PC-3 (cell line): ENCODE data around the gene GNAS. TPM values are rescaled to one million over a fixed set of nuclear protein-coding genes. Genes with fewer than 3 reads are reported as not detected.

Source experiments
- ATAC-seq: fragments of 200-7000 bp; cut with Tn5 transposase; 2 replicates; pipeline ENCODE4 v1.9.1; 2020; ENCODE audit warnings: mild to moderate bottlenecking, moderate library complexity
- BruUV-seq: library from RNA; stranded (reverse); fragments of 400-500 nt; replicated peaks from 2 replicates; lab custom pipeline; 2021; lab: Mats Ljungman, UMichigan
- CTCF ChIA-PET: fragments of 300-600 bp; sonication (Branson Sonifier 250); formaldehyde crosslinking; loops from one replicate; lab custom pipeline; 2022; ENCODE audit warnings: antibody characterized with exemption; lab: Charles Lee
- POLR2A ChIA-PET: fragments of 300-600 bp; sonication (Branson Sonifier 250); formaldehyde crosslinking; loops from one replicate; lab custom pipeline; 2022; ENCODE audit warnings: antibody characterized with exemption; ENCODE audit not compliant: unreplicated experiment; lab: Charles Lee
- DNase-seq: peaks from one replicate; pipeline ENCODE4 v3.0.0-alpha.2; 2015
- H2AFZ ChIP-seq: fragments of 300-600 bp; sonication (generic); 2 replicates; pipeline ENCODE4 v1.6.0; 2016; ENCODE audit warnings: antibody characterized with exemption, low read length
- H3F3A ChIP-seq: fragments of 300-600 bp; sonication (generic); one replicate; pipeline ENCODE4 v1.6.0; 2017; ENCODE audit warnings: antibody characterized with exemption, low read length, control low read depth, mild to moderate bottlenecking; ENCODE audit not compliant: unreplicated experiment
- H3K27ac ChIP-seq: fragments of 300-600 bp; sonication (generic); 2 replicates; pipeline ENCODE4 v1.5.1; 2016; ENCODE audit warnings: mild to moderate bottlenecking, low read length
- H3K27me3 ChIP-seq: fragments of 300-600 bp; sonication (generic); 2 replicates; pipeline ENCODE4 v1.6.1; 2016; ENCODE audit warnings: low read length, mixed read lengths
- H3K36me3 ChIP-seq: fragments of 300-600 bp; sonication (generic); 2 replicates; pipeline ENCODE4 v1.6.1; 2016; ENCODE audit warnings: low read depth, mixed run types, low read length, mixed read lengths
- H3K4me1 ChIP-seq: fragments of 300-600 bp; sonication (generic); 2 replicates; pipeline ENCODE4 v1.5.1; 2016; ENCODE audit warnings: low read length; ENCODE audit not compliant: insufficient read depth
- H3K4me2 ChIP-seq: fragments of 300-600 bp; sonication (generic); 2 replicates; pipeline ENCODE4 v1.6.0; 2016; ENCODE audit warnings: low read length
- H3K4me3 ChIP-seq: fragments of 300-600 bp; sonication (generic); 2 replicates; pipeline ENCODE4 v1.5.1; 2016; ENCODE audit warnings: mild to moderate bottlenecking, low read length, mixed read lengths
- H3K79me2 ChIP-seq: fragments of 300-600 bp; sonication (generic); 2 replicates; pipeline ENCODE4 v1.6.1; 2017; ENCODE audit warnings: low read length, mixed read lengths
- H3K9ac ChIP-seq: fragments of 300-600 bp; sonication (generic); 2 replicates; pipeline ENCODE4 v1.6.0; 2016; ENCODE audit warnings: mild to moderate bottlenecking, low read length
- H3K9me2 ChIP-seq: fragments of 300-600 bp; sonication (generic); replicated peaks from 2 replicates; pipeline ENCODE4 v1.6.1; 2016; ENCODE audit warnings: mixed run types, low read length, mixed read lengths
- H3K9me3 ChIP-seq: fragments of 300-600 bp; sonication (generic); 2 replicates; pipeline ENCODE4 v1.6.1; 2016; ENCODE audit warnings: low read length, mixed read lengths
- H4K20me1 ChIP-seq: fragments of 300-600 bp; sonication (generic); 2 replicates; pipeline ENCODE4 v1.6.1; 2016; ENCODE audit warnings: low read length, mixed read lengths
- CTCF ChIP-seq: fragments of 300-600 bp; sonication (generic); conservative IDR thresholded peaks from 2 replicates; pipeline ENCODE4 v1.5.1; 2017; ENCODE audit warnings: antibody characterized with exemption, low read depth, mild to moderate bottlenecking, low read length
- EZH2 ChIP-seq: fragments of 300-600 bp; sonication (generic); IDR thresholded peaks from one replicate; pipeline ENCODE4 v1.6.1; 2017; ENCODE audit warnings: antibody characterized with exemption, mild to moderate bottlenecking, low read length; ENCODE audit not compliant: unreplicated experiment
- EZH2phosphoT487 ChIP-seq: fragments of 300-600 bp; sonication (generic); IDR thresholded peaks from 2 replicates; pipeline ENCODE4 v1.6.1; 2018; ENCODE audit warnings: mild to moderate bottlenecking, antibody characterized with exemption, low read length, borderline replicate concordance
- intact Hi-C: fragments of 100-400 bp; cut with micrococcal nuclease; formaldehyde crosslinking; loops from 2 replicates; pipeline ENCODE4 v1.9.0; 2023
- total RNA-seq: library from RNA; depleted of rRNA; stranded (reverse); fragments of >200 nt; gene quantifications from 2 replicates; pipeline ENCODE4 v1.2.3, GENCODE V29; 2014

GNAS gene
- total RNA-seq, 1 experiment from 2014 or later = 694 TPM

GRCh38 chr20:58838174-58838573, 14.3 kb upstream of the GNAS start:
- ChIA-PET POLR2A (no interaction called here), CTCF (interaction anchor here (1.4 kb wide), 1 partner anchor 357 kb away, joined by 7 read pairs; no protein-coding TSS in a partner anchor)
- no peaks in the 10 kb centered on the region for H3K4me1 ChIP-seq
- H3K4me2 ChIP-seq = no peak overlapping the region
- no peak overlapping the region for H3K4me3 ChIP-seq
- H3K9me2 ChIP-seq = no peaks in the 10 kb centered on the region
- no peaks in the 10 kb centered on the region for H3K79me2 ChIP-seq
- ATAC-seq = no peak
- no peak for DNase-seq
- H3K9ac ChIP-seq = no peak overlapping the region
- H2AFZ ChIP-seq = no peak overlapping the region
- no peaks in the 10 kb centered on the region for H4K20me1 ChIP-seq
- no peaks in the 10 kb centered on the region for H3K9me3 ChIP-seq
- BruUV-seq = no TSS peak
- TF ChIP-seq EZH2phosphoT487 (no peak), CTCF (no peak), EZH2 (no peak)
- intact Hi-C loops = loop anchor here (10.0 kb wide), 1 partner anchor 603 kb away; no protein-coding TSS in a partner anchor
- no peak overlapping the region for H3K27ac ChIP-seq
- peaks cover 48% of the 10 kb centered on the region for H3K27me3 ChIP-seq
- no peaks in the 10 kb centered on the region for H3K36me3 ChIP-seq
- no peaks in the 10 kb centered on the region for H3F3A ChIP-seq

GRCh38 chr20:58839474-58839874, 13.0 kb upstream of the GNAS start:
- Histone ChIP-seq H3K27ac (no peak overlapping the region), H3F3A (no peaks in the 10 kb centered on the region), H3K9ac (peak overlapping the region; percentile 9; the same call in 1 of the 2 replicates), H2AFZ (peak overlapping the region; percentile 78), H3K4me3 (peak overlapping the region; percentile 61), H3K36me3 (no peaks in the 10 kb centered on the region), H3K79me2 (no peaks in the 10 kb centered on the region), H3K9me3 (no peaks in the 10 kb centered on the region), H3K4me2 (peak overlapping the region; percentile 82), H3K9me2 (no peaks in the 10 kb centered on the region), H3K27me3 (peaks cover 38% of the 10 kb centered on the region), H4K20me1 (no peaks in the 10 kb centered on the region), H3K4me1 (no peaks in the 10 kb centered on the region)
- intact Hi-C loops = loop anchor here (1.0 to 10.0 kb wide), 2 partner anchors 358 to 605 kb away; no protein-coding TSS in a partner anchor
- ATAC-seq = peak; percentile 87
- DNase-seq = peak; percentile 71
- TF ChIP-seq EZH2phosphoT487 (no peak), CTCF (peak; percentile 90)
- CTCF ChIA-PET = interaction anchor here (0.6 to 1.4 kb wide), 5 partner anchors 188 to 619 kb away, joined by 3 to 7 read pairs (median 5); no protein-coding TSS in a partner anchor
- BruUV-seq = no TSS peak
- POLR2A ChIA-PET = no interaction called here
